ENCODE data around the gene IL17RA.

IL17RA gene

GRCh38 chr22:17077255-17077654 is 7.5 kb upstream of the IL17RA start:
- in situ Hi-C loops (cut with MboI; ENCODE audit: low sequenced_read_pairs), result loop anchor here (5.0 kb wide), 1 partner anchor 425 kb away; no protein-coding TSS in a partner anchor

DNA sequence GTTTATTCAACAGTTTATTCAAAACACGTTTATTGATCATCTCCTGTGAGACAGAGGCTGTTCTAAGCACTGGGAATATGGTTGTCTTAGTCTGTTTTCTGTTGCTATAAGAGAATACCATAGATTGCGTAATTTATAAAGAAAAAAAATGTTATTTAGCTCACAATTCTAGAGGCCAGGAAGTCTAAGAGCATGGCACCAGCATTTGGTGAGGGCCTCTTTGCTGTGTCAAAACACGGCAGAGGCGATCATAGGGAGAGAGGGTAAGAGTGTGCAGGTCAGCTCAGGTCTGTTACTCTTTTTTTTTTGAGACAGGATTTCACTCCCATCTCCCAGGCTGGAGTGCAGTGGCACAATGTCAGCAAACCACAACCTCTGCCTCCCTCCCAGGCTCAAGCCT is 5.2 kb upstream of the IL17RA start:
- in situ Hi-C loops (cut with MboI; ENCODE audit: low sequenced_read_pairs), result loop anchor here (5.0 kb wide), 1 partner anchor 423 kb away; no protein-coding TSS in a partner anchor

GRCh38 chr22:17083255-17083654 is 1.5 kb upstream of the IL17RA start:
- in situ Hi-C loops (cut with MboI; ENCODE audit: low sequenced_read_pairs), result no loop called here

DNA sequence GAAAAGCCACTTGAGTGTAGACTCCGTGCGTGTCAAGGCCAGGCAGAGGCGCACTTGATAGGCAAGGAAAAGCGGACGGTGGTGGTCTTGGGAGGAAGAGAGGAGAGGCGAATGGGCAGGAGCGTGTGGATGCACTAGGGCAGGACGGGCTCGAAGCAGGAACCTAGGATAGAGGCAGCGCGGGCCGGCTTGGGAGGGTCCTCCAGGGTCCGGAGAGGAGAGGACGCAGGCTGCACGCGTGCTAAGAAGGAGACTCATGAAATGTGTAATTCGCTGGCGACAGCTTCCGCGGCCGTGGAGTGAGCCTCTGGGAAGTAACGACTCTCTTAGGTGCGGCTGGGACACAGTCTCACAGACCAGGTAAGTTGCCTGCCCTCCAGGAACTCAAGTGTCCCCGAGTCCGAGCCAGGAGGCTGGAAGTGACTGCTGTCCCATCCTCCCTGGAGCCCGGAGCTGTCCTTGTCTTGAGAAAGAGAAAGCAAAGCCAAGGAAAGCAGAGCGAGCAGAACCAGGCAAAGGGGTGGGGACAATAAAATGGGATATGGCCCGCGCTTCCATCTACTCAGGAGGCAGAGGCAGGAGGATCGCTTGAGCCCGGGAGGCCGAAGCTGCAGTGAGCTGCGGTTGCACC is 874 bp upstream of the IL17RA start:
- in situ Hi-C loops (cut with MboI; ENCODE audit: low sequenced_read_pairs), result no loop called here

DNA sequence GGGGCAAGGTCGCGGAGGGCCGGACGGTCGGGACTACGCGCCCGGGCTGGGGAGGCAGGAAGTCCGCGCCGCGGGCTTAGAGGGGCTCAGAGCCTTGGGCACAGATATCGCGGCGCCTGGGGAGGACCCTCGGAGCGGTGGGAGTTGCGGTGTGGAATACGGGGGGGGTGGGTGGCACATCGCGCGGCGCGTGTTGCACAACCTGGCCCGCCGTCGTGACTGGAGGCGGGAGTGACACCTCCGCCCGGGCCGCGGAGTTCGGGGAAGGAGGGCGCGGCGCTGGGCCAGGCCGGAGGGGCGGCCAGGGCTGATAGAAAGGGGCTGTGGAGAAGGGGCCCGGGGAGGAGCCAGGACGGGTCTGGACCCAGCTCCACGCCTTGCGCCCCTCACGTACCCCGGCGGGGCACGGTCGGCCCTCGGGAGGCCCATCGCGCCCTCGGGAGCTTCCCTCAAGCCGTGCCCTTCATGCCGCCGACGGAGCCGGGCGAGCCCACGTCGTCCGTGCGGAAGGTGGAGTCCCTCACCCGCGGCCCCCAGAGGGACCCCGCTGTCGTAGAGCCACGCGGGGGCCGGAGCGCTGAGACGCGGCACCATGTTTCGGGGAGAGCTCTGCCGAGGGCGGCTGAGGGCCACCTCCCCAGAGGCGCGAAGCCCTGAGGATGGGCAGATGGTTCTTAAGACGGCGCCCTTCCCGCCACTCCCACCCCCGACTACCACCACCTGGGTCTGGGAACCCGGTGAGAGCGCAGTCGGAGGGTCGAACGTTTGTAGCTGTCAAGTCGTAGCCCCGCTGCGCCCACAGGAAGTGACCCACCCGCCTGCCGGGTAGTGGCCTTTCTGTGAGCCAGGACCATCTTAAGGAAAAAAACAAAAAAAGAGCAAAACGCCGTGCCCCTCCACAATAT is 729 bp downstream of the IL17RA start:
- in situ Hi-C loops (cut with MboI; ENCODE audit: low sequenced_read_pairs), result no loop called here

GRCh38 chr22:17086296-17086695 is 1.5 kb downstream of the IL17RA start:
- in situ Hi-C loops (cut with MboI; ENCODE audit: low sequenced_read_pairs), result no loop called here

- in situ Hi-C loops (cut with MboI; ENCODE audit: low sequenced_read_pairs), result no loop called here
These were observed 2.1 kb downstream of the IL17RA start for GRCh38 chr22:17086788-17087497.

DNA sequence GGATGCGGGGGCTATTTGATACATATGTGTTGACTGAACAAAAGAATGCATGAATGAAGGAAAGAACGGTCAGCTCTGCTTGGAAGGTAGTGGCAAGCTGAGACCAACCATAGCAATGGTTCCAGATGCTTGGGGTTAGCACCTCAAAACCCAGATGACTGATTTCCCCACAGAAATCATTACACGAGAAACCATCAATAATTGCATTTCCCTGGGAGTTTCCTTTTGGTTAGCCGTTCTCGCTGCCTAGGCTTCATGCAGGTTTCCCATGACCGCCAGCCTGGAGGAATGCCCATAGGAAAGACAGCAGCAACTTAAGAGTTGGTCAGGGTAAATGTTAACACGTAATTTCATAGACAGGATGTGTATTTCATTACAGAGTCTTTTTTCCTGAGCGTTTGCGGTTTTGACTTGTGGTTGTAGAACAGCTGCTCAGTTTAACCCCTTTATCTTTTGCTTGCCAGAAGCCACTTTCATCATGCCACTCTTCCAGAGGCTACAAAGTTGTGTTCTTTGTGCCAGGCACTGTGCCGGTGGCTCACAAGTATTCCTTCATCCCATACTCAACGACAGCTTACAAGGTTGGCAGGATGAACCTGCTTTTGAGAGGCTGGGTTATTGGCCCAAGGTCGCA is 2.8 kb downstream of the IL17RA start:
- in situ Hi-C loops (cut with MboI; ENCODE audit: low sequenced_read_pairs), result no loop called here

DNA sequence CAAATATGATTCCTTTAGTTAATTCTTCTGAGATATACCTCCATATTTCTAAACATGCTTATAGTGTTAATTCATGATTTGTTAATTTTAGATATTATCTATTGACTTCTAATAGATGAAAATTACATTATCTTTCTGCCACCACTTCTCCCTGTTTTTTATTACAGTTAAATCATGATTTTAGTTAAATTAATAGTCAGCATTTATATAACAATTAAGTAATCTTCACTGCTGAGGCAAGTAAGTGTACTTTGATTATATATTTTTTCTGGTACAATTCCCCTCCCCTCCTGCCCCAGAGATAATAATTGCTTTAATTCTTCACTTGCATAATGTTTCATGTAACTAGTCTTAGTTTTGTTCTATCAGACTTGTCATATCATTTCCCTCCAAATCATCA is 5.8 kb downstream of the IL17RA start:
- in situ Hi-C loops (cut with MboI; ENCODE audit: low sequenced_read_pairs), result no loop called here

DNA sequence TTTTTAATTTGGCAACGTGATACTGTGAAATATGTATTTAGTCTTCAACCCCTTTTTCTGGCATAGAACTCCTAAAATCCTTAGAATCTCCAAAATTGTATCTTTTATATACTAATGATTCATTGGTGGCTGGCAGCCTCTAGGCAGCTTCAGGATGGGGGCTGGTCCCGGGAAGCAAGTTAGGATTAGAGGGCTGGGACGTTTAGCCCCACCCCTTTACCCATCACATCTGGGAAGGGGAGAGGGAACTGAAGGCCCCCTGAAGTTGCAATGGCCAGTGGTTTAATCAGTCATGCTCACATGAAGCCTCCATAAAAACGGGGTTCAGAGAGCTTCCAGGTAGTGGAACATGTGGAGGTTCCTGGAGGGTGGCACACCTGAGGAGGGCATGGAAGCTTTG is 7.1 kb downstream of the IL17RA start:
- in situ Hi-C loops (cut with MboI; ENCODE audit: low sequenced_read_pairs), result no loop called here

DNA sequence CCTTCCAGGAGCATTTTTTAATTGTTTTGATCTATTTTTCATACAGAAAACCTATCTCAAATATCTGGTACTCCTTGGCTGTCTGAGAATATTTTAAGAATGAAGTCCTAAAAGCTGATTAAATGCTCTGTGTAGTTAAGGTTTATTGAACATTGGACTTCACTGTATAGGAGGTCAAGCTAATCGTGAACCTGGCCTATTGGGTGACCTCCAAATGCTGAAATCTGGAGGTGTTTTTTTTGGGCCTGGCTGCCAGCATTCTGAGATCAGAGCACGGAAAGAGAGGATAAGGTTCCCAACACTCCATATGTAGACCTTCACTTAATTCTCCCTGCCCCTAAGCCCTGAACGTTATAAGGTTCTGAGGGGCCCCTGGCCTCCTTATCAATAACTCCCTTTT is 8.3 kb downstream of the IL17RA start:
- in situ Hi-C loops (cut with MboI; ENCODE audit: low sequenced_read_pairs), result no loop called here

DNA sequence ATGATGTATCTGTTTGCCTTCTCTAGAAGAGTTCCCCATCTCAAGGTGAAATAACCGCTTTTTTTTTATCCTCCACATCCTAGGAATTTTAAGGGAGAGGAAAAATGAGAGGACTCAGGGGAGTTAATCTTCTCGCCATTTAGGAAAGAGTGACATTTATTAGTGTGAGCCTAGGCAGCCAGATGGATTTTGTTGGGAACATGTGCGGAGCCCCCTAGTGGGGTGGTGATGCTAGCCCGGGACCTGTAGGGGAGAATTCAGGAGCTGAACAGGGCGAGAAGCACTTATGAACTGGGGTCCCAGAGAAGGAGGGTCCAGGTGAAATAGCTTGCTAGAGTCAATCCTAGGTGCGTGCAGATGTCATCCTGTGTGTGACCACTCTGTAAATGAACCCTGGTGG is 10.7 kb downstream of the IL17RA start:
- in situ Hi-C loops (cut with MboI; ENCODE audit: low sequenced_read_pairs), result no loop called here

GRCh38 chr22:17096071-17096470 is 11.3 kb downstream of the IL17RA start:
- in situ Hi-C loops (cut with MboI; ENCODE audit: low sequenced_read_pairs), result no loop called here

GRCh38 chr22:17097062-17097461 is 12.3 kb downstream of the IL17RA start:
- in situ Hi-C loops (cut with MboI; ENCODE audit: low sequenced_read_pairs), result no loop called here

DNA sequence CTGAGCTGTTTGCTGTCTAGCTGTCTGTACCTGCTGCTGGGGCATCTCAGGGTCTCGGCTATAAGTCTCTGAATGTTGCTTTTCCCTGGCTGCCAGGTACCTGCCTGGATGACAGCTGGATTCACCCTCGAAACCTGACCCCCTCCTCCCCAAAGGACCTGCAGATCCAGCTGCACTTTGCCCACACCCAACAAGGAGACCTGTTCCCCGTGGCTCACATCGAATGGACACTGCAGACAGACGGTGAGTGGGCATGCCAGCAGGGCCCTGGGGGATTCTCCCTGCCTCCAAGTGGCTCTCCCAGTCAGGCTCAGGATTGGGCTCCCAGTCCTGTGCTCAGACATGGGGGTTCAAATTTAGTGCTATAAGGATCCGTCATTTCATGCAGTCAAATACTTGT is 12.9 kb downstream of the IL17RA start:
- in situ Hi-C loops (cut with MboI; ENCODE audit: low sequenced_read_pairs), result no loop called here

DNA sequence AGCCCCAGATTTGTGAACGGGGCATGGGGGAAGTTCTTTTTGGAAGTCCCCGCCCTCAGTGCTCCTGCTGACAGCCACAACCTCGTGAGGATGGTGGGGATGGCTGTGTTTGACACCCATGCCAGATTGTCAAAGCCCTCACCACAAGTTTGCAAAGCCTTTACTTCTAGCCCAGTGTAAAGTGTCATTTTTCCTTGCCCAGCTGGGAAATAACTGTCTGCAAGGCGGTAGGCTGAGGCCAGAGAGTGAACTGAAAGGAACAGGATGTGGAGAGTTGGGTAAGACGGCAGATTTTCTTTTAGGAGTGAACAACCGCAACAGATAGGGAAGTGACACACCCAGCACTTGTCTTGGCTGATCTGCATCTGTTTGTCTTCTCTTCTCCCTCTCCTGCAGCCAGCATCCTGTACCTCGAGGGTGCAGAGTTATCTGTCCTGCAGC is 13.6 kb downstream of the IL17RA start:
- in situ Hi-C loops (cut with MboI; ENCODE audit: low sequenced_read_pairs), result no loop called here

DNA sequence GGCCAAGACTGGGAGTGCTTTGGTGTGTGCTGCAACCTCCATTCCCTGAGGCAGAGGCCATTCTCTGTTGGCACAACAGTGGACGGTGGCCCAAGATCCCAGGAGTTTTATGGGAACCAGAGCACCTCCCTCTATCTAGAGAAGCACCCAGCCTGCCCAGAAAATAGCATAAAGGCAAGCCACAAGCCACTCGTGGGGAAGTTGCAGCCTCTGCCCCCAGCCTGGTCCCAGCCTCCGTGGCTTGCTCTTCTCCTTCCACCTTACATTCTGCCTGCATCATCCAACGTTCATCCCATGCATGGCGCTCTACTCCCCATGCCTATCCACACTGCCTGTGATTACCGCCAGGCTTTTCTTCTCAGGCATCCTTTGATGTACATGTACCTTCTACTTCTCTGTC is 15.8 kb downstream of the IL17RA start:
- in situ Hi-C loops (cut with MboI; ENCODE audit: low sequenced_read_pairs), result no loop called here

DNA sequence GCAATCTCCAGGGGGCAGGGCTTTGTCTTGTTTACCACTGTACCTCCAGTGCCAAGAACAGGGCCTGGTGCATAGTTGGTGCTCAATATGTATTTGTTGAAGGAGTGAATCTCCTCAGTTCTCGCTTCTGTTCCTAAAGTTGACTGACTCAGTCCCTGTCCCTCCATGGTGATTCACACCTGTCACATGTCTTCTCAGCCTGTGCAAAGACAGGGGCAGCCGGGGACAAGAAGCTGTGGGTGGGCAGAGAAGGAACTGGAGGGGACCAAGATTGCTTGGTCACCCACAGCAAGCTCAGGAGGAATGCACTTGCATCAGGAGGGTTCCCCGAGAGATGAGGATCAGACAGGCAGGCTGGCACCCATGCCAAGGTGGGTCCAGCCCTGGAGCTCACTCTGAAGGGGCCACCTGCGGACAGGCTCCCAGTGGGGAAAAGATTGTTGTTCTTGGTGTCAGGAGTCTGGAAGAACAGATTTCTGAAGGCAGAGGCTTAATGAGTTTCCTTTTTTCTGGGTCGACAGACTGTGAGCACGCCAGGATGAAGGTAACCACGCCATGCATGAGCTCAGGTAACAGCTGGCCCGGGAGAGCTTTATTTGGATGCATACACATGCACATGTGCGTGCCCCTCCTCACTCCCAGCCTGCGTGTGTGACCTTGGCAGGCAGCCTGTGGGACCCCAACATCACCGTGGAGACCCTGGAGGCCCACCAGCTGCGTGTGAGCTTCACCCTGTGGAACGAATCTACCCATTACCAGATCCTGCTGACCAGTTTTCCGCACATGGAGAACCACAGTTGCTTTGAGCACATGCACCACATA is 16.9 kb downstream of the IL17RA start:
- in situ Hi-C loops (cut with MboI; ENCODE audit: low sequenced_read_pairs), result no loop called here

- in situ Hi-C loops (cut with MboI; ENCODE audit: low sequenced_read_pairs), result no loop called here
These were observed 17.5 kb downstream of the IL17RA start for GRCh38 chr22:17102297-17102667.

DNA sequence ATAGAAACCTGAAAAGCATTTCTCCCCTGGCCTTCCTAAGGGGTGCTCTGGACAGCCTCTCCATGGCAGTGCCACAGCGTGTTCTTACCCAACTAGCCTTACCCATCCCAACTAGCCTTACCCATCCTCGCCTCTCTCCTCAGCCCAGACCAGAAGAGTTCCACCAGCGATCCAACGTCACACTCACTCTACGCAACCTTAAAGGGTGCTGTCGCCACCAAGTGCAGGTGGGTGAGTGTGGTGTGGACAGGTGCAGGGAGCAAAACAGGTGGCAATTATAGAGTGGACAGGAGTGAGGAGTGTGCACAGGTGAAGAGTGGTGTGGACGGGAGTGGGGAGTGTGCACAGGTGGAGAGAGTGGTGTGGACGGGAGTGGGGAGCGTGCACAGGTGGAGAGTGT is 18.6 kb downstream of the IL17RA start:
- in situ Hi-C loops (cut with MboI; ENCODE audit: low sequenced_read_pairs), result no loop called here
